Motor neuron (in vitro differentiated cells): ENCODE measurements around the gene UBE2F. TPM values are rescaled to one million over a fixed set of nuclear protein-coding genes. Genes with fewer than 3 reads are reported as not detected.

Source experiments
- ATAC-seq, 8 experiments: fragments of 200-7000 bp; cut with Tn5 transposase; replicated peaks in 6 of 8; 2 replicates each; pipeline ENCODE4 v1.8.0; 2021; ENCODE audit warnings: mild to moderate bottlenecking in 8 of 8, moderate library complexity in 8 of 8
- H3K27ac ChIP-seq, 2 donors: fragments of 250-450 bp; sonication (Bioruptor Pico); 2 replicates each; pipeline ENCODE4 v1.9.0; 2021; ENCODE audit warnings: antibody characterized with exemption in 2 of 2, mild to moderate bottlenecking in 2 of 2, moderate library complexity in 1 of 2
- H3K4me1 ChIP-seq, 2 donors: fragments of 250-450 bp; sonication (Bioruptor Pico); replicated peaks in 1 of 2; 2 replicates each; pipeline ENCODE4 v1.6.1; 2021; ENCODE audit warnings: antibody characterized with exemption in 2 of 2, mild to moderate bottlenecking in 2 of 2, moderate library complexity in 1 of 2
- H3K4me3 ChIP-seq, 5 donors: fragments of 250-450 bp; sonication (Bioruptor Pico); 2 replicates each; pipeline ENCODE4 v1.9.0; 2021; ENCODE audit warnings: antibody characterized with exemption in 5 of 5, mild to moderate bottlenecking in 5 of 5, moderate library complexity in 4 of 5
- WGBS, 10 experiments: fragments of 450-650 bp; shearing (Covaris generic); methylation state at CpG; one replicate each; pipeline ENCODE4 v1.0.0; 2022; 5-methylcytosine and 5-hydroxymethylcytosine counted together
- in situ Hi-C, 9 experiments: fragments of 400-800 bp; cut with MboI; loops; one replicate each; pipeline ENCODE4 v1.15.0; 2021; ENCODE audit warnings: low sequenced_read_pairs in 9 of 9, low pct_unique_long_range_greater_than_20kb in 2 of 9; ENCODE audit not compliant: unreplicated experiment in 9 of 9
- total RNA-seq, 8 experiments: library from RNA; unstranded; fragments of 300-600 nt; gene quantifications; 2 replicates each; pipeline versions ENCODE4 v1.2.3 to v1.2.4, GENCODE V29; 2022

The UBE2F gene, protein sequence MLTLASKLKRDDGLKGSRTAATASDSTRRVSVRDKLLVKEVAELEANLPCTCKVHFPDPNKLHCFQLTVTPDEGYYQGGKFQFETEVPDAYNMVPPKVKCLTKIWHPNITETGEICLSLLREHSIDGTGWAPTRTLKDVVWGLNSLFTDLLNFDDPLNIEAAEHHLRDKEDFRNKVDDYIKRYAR
- 10 to 100 TPM; 18.2 to 65.1 (median 33.0) TPM for total RNA-seq

DNA sequence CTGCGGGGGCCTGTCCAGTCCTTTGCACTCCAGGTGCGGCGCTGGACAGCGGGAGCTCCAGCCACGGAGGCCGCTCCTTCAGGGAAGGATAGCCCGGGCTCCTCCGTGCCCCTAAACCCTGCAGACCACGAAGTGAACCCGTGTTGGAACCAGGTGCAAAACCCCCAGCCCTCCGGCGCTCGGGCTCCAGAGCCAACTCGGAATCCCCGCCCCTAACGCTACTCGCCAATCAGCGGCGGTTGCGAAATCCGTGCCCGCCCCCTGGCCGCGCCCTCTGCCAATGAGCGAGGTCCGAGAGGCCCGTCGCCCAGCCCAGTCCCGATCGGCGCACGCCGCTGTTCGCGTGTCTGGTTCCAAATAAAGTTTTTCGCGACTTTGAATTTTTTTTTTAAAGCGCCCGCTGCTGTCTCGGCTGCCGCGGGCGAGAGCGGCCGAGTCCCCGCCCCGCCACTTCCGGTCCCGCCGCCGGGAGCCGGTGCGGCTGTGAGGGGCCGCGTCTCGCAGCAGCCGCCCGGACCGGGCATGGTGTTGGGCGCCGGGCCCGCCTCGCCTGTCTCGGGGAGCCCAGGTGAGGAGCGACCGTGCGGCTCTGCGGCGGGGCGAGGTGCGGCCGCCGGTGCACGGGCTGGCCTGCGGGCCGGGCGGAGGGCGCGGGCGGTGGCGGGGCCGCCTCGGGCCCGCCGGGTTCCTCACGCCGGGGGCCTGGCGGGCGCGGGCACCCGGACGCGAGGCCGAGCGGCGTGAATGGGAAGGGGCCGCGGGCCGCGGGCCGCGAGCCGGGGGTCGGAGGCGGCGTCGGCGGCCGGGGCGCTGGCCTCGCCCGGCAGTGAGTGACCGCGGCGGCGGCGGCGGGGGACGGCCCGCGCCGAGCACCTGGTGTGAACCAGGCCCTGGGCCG lies at the start of gene UBE2F:
TSS of gene UBE2F (plus strand) at position 450 of the 898 bp plus-strand sequence. CDS start 6,094 bp downstream, outside the sequence.
- Histone ChIP-seq H3K4me3 (peak within 1 kb of the TSS; percentile 62 to 82 (median 69)), H3K27ac (peak within 1 kb of the TSS; percentile 20 to 71), H3K4me1 (peaks cover 9 to 12% of the 10 kb centered on the region in 2 donors)
- 0 to 5% (median 0%) methylated on average over 3 to 19 of the region's 123 CpGs; no CpG with 5 or more reads in 7 of the 10 experiments for whole genome bisulfite sequencing, 10 experiments
- peak; percentile 83 to 98 (median 97) for ATAC-seq
- in situ Hi-C loops, result no loop called here

DNA sequence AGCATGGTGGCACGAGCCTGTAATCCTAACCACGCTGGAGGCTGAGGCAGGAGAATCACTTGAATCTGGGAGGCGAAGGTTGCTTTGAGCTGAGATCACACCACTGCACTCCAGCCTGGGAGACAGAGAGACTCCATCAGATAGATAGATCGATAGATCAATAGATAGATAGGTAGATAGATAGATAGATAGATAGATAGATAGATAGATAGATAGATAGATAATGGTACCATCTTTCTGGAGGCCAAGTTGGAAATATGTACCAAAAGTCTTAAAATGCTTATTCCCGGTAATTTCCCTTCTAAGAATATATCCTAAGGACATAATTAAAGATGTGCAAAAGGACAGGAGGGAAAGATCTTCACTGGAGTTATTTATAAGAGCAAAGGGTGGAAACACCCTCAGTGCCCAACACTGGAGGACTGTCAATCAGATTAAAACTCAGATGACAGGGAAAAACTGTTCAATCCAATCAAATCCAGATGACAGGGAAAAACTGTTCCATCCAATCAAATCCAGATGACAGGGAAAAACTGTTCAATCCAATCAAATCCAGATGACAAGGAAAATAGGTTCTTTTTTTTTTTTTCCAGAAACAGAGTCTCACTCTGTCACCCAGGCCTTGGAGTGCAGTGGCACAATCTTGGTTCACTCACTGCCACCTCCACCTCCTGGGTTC lies 49.0 kb upstream of the UBE2F start:
- ATAC-seq, result no peak

DNA sequence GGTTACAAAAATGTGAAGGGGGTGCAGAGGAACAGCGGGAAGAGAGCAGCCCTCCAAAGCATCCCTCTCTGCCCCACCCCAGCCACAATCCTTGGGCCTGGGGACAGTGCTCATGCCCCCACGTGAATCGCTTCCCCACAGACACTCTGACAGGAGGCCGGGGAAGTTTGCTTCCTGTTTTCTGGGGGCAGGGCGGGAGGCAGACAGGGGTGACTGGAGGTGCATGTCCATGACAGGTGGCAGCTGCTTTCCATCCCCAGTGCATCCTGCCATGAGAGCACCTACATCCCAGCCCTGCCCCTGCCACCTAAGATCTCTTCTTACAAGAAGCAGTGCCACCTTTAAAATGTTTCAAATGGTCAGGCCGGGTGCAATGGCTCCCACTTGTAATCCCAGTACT lies 47.2 kb upstream of the UBE2F start:
- no peaks in the 10 kb centered on the region for H3K4me1 ChIP-seq
- H3K4me3 ChIP-seq, result no peak overlapping the region
- H3K27ac ChIP-seq, result no peak overlapping the region
- 20 to 86% (median 70%) methylated on average over 1 to 2 of the region's 6 CpGs; no CpG with 5 or more reads in 7 of the 10 experiments for whole genome bisulfite sequencing, 10 experiments
- in situ Hi-C loops, result no loop called here
- ATAC-seq, result no peak

More for the DNA sequence above, 49.0 kb upstream of the UBE2F start:
- Histone ChIP-seq H3K27ac (no peak overlapping the region), H3K4me1 (no peaks in the 10 kb centered on the region), H3K4me3 (no peak overlapping the region)
- 40 to 100% (median 80%) methylated on average over 1 to 4 of the region's 5 CpGs; no CpG with 5 or more reads in 1 of the 10 experiments for WGBS, 10 experiments
- in situ Hi-C loops, result no loop called here

DNA sequence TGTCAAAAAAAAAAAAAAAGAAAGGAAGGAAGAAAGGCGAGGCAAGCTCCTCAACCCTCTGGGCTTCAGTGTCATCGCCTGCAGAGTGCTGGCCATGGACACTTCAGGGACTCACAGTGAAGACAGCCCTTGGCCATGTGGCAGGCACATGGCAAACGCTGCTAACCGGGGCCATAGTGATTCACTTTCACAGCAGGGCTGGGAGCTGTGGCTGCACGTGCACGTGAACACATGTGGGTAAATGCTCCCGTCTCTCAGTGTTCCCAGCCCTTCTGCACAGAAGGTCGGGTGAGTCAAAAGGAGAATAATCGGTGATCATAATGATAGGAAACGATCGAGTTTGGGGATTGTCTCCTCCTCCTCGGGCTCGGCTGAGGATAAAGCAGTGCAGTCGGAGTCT lies 46.1 kb upstream of the UBE2F start:
- Histone ChIP-seq H3K27ac (no peak overlapping the region), H3K4me1 (no peaks in the 10 kb centered on the region), H3K4me3 (no peak overlapping the region)
- peak in 5 of 8 experiments; percentile 28 to 73 (median 55) for ATAC-seq
- in situ Hi-C loops, result no loop called here
- 0 to 100% (median 73%) methylated on average over 1 to 8 of the region's 14 CpGs; no CpG with 5 or more reads in 1 of the 10 experiments for WGBS, 10 experiments

DNA sequence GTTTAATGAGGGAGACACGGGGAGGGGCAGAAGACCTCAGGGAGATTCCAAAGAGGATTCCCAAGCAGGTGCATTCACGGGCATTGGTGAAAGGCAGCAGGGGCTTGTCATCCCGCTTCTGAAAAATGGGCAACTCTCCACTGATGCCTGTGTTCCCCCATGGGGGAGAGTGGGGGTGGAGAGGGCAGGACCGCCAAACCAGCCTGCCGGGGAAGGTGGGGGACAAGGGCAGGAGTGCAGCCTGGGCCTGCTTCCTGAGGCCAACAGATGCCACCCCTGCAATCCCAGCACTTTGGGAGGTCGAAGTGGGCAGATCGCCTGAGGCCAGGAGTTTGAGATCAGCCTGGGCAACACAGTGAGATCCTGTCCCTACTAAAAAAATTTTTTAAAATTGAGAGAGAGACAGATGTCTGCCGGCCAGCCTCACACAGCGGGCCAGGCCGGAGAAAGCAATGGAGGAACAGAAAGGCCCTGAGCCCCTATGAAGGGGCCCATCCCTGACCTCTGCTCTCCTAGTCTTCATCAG lies 44.8 kb upstream of the UBE2F start:
- ATAC-seq, result no peak
- H3K27ac ChIP-seq, result no peak overlapping the region
- in situ Hi-C loops, result no loop called here
- 20 to 100% (median 86%) methylated on average over 1 to 3 of the region's 10 CpGs; no CpG with 5 or more reads in 5 of the 10 experiments for WGBS, 10 experiments
- no peak overlapping the region for H3K4me3 ChIP-seq
- H3K4me1 ChIP-seq, result no peaks in the 10 kb centered on the region

DNA sequence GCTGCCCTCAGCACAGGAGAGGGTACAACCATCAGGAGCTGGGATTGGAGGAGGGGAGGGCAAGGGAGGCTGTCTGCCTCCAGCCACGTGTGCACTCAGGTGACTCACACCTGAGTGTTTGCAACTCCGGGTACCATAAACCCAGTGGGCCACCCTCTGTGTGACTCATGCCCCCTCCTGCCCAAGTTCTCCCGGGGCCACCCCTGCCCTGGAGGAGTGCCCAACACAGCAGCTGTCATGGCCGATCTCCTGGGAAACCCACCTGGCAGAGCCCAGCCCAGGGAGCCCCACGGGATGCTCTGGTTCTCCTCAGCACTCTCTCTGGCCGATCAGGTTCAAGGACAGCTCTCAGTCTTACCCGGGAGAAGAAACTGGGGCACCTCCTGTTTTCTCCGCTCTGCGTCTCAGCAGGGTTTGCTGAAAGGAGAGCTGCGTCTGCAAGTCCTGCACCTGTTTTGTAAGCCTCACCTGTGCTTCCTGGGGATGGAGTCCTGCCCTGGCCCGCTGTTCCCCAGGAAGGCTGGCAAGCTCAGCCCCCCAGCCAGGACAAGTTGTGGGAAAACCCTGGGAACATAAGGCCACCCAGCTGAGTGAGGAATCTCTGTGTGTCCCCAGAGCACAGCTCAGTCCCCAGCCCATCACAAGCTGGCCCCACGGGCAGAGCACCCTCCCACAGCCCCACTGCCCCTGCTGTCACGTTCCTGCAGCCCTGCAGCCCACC lies 44.0 kb upstream of the UBE2F start:
- no peak overlapping the region for H3K4me3 ChIP-seq
- no peak overlapping the region for H3K27ac ChIP-seq
- H3K4me1 ChIP-seq, result no peaks in the 10 kb centered on the region
- 50 to 80% (median 60%) methylated on average over 1 to 5 of the region's 13 CpGs; no CpG with 5 or more reads in 6 of the 10 experiments for WGBS, 10 experiments
- ATAC-seq, result peak in 1 of 8 experiments; percentile 22
- in situ Hi-C loops, result no loop called here

DNA sequence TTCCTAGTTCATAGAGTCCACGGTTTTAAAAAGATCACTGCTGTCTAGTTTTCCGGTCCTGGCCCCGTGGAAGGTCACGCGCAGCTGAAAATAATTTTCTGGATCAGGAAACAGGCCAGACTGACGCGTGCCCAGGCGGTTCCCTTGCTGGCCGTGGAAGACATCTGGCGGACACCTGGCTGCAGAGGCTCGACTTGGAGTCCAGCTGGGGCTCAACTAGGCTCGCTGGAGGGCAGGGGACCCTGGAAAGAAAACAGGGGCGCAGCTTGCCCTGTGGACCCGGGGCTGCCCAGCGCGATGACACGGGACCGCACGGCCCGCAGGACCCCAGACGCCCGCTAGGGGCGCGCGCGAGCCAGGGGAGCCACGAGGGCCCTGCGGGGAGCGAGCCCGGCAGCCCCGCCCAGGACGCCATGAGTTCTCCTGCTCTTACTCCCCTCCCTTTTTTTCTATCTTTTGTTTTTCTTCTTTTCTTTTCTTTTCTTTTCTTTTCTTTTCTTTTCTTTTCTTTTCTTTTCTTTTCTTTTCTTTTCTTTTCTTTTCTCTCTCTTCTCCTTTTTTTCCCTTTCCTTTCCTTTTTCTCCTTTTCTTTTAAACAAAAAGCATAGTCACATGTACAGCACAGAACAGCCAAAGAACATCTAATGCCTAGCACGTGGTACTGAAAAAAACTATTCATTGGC lies 43.2 kb upstream of the UBE2F start:
- 1 to 46% (median 8%) methylated on average over 1 to 23 of the region's 33 CpGs; no CpG with 5 or more reads in 1 of the 10 experiments for WGBS, 10 experiments
- ATAC-seq, result peak; percentile 64 to 97 (median 88)
- Histone ChIP-seq H3K4me1 (no peaks in the 10 kb centered on the region), H3K27ac (no peak overlapping the region), H3K4me3 (no peak overlapping the region)
- in situ Hi-C loops, result no loop called here

DNA sequence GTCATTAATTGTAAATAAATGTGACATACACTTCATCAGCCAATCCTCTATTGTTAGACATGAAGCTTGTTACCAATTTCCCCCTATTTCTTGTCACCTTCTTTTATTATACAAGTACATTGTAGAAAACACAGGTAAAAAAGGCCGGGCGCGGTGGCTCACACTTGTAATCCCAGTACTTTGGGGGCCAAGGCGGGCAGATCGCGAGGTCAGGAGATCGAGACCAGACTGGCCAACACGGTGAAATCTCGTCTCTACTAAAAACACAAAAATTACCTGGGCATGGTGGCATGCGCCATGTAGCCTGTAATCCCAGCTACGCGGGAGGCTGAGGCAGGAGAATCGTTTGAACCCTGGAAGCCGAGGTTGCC lies 42.7 kb upstream of the UBE2F start:
- in situ Hi-C loops, result no loop called here
- Histone ChIP-seq H3K27ac (no peak overlapping the region), H3K4me3 (no peak overlapping the region), H3K4me1 (no peaks in the 10 kb centered on the region)
- ATAC-seq, result no peak
- 57 to 100% (median 94%) methylated on average over 2 to 13 of the region's 14 CpGs; no CpG with 5 or more reads in 1 of the 10 experiments for WGBS, 10 experiments

DNA sequence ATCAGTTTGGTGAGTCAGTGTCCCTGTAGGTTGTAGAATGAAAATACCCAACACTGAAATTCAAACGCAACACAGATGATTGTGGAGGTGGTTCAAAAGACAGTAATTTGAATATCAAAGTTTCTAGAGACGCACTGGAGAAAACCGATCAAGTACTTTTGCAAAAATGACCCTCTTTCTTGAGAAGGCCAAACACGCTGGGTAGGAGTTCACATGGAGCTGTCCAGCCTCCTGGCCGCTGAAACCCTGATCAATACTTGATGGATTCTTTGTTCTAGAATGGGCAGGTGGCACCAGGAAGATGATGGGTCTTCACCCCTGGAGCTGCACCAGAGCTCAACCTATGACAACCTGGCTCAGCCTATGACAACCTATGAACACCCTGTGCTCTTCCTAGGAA lies 39.7 kb upstream of the UBE2F start:
- no peaks in the 10 kb centered on the region for H3K4me1 ChIP-seq
- no peak for ATAC-seq
- no peak overlapping the region for H3K4me3 ChIP-seq
- in situ Hi-C loops, result no loop called here
- WGBS, 10 experiments, result 42 to 100% (median 67%) methylated on average over 1 to 5 of the region's 5 CpGs
- no peak overlapping the region for H3K27ac ChIP-seq

DNA sequence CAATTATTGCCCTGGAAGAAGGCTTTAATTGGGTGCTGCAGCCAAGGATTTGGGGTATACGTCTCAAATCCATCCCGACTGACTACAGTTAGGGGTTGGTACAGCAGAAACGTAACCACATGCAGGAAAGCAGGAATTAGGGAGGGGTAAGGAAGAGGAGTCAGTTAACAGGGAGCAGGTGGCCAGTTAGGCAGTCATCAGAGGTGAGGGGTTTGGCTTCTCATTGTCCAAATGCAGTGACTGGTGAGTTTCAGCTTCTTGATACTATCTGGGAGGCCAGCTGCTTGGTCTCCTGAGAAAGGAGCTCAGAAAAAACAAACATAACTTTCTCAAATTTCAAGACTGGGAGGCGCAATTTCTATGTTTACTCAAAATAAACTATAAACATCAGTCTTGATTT lies 38.8 kb upstream of the UBE2F start:
- in situ Hi-C loops, result no loop called here
- WGBS, 10 experiments, result 40 to 100% (median 78%) methylated on average over 1 to 4 of the region's 4 CpGs; no CpG with 5 or more reads in 2 of the 10 experiments
- Histone ChIP-seq H3K4me3 (no peak overlapping the region), H3K27ac (no peak overlapping the region), H3K4me1 (no peaks in the 10 kb centered on the region)
- no peak for ATAC-seq

DNA sequence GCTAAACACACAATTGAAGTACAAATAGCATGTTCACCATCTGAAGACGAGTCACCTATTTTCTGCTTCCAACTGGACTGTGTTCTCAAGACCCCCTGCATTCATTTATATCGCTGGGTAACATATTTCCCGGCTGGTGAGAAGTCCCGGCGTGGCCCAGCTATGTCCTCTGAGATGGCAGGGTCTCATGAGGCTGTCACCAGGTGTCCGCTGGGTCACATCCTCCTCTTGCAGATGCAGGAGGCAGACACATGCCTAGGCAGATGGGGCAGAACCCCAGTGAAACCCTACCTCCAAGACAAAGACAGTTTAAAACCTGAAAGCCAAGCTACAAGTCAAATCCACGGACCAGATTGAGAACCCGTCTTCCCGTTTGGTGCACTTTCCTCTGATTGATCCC lies 36.8 kb upstream of the UBE2F start:
- H3K4me3 ChIP-seq, result no peak overlapping the region
- no peak overlapping the region for H3K27ac ChIP-seq
- ATAC-seq, result no peak
- no peaks in the 10 kb centered on the region for H3K4me1 ChIP-seq
- 70 to 100% (median 80%) methylated on average over 1 to 8 of the region's 9 CpGs; no CpG with 5 or more reads in 3 of the 10 experiments for WGBS, 10 experiments
- in situ Hi-C loops, result no loop called here

DNA sequence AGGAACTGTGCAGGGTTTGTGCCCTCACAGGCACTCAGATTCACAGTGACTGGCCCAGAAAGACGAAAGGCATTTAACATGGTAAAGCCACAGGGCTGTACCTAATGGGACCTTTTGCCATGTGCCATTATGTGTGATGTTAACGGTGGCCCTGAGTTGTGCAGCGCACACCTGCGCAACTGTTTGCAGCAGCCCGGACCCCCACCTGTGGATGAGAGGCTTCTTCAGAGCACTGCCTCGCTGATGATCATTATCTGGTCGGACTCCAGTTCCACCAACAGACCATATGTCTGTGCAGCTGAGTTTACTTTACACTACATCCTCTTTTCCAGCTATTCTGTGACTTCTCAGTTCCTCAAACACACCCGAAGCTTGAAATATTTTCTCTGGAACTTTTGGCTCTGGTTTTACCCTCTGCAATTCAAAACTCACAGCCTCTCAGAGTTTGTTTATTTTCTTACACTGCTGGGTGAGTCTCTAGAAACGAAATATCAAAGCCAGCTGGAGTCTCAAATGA lies 35.6 kb upstream of the UBE2F start:
- no peak overlapping the region for H3K4me3 ChIP-seq
- ATAC-seq, result peak in 2 of 8 experiments; percentile 41 to 64
- no peak overlapping the region for H3K27ac ChIP-seq
- H3K4me1 ChIP-seq, result no peaks in the 10 kb centered on the region
- in situ Hi-C loops, result no loop called here
- WGBS, 10 experiments, result 0 to 100% (median 67%) methylated on average over 1 to 6 of the region's 9 CpGs; no CpG with 5 or more reads in 1 of the 10 experiments
